MM.1S (cell line): ENCODE results near the gene DNAJB14.
A peak's percentile ranks its signal among the peaks of the same experiment; 100 is the strongest.

Experiments used
- DNase-seq: peaks from one replicate; pipeline ENCODE4 v3.0.0-alpha.2; 2015
- H2AFZ ChIP-seq: fragments of 300-600 bp; sonication (generic); 2 replicates; pipeline ENCODE4 v1.6.0; 2016; ENCODE audit warnings: antibody characterized with exemption, low read length
- H3F3A ChIP-seq: fragments of 300-600 bp; sonication (generic); 2 replicates; pipeline ENCODE4 v1.6.1; 2016; ENCODE audit warnings: mild to moderate bottlenecking, antibody characterized with exemption, low read length, moderate library complexity, mixed read lengths; ENCODE audit not compliant: insufficient read depth
- H3K27ac ChIP-seq: fragments of 300-600 bp; sonication (generic); 2 replicates; pipeline ENCODE4 v1.5.1; 2016; ENCODE audit warnings: mild to moderate bottlenecking, low read length
- H3K27me3 ChIP-seq: fragments of 300-600 bp; sonication (generic); replicated peaks from 2 replicates; pipeline ENCODE4 v1.6.0; 2016; ENCODE audit warnings: low read length; ENCODE audit not compliant: insufficient read depth
- H3K36me3 ChIP-seq: fragments of 300-600 bp; sonication (generic); replicated peaks from 2 replicates; pipeline ENCODE4 v1.6.1; 2016; ENCODE audit warnings: mild to moderate bottlenecking, low read length, mixed read lengths; ENCODE audit not compliant: insufficient read depth
- H3K4me1 ChIP-seq: fragments of 300-600 bp; sonication (generic); 2 replicates; pipeline ENCODE4 v1.6.1; 2016; ENCODE audit warnings: low read length, mixed read lengths
- H3K4me2 ChIP-seq: fragments of 300-600 bp; sonication (generic); 2 replicates; pipeline ENCODE4 v1.6.0; 2016; ENCODE audit warnings: low read depth, low read length
- H3K4me3 ChIP-seq: fragments of 300-600 bp; sonication (generic); 2 replicates; pipeline ENCODE4 v1.5.1; 2016; ENCODE audit warnings: low read length, mixed read lengths
- H3K79me2 ChIP-seq: fragments of 300-600 bp; sonication (generic); 2 replicates; pipeline ENCODE4 v1.6.1; 2016; ENCODE audit warnings: mixed run types, low read length, mixed read lengths
- H3K9ac ChIP-seq: fragments of 300-600 bp; sonication (generic); 2 replicates; pipeline ENCODE4 v1.6.1; 2016; ENCODE audit warnings: low read length, mixed read lengths
- H3K9me2 ChIP-seq: fragments of 300-600 bp; sonication (generic); replicated peaks from 2 replicates; pipeline ENCODE4 v1.6.1; 2016; ENCODE audit warnings: mild to moderate bottlenecking, low read length, mixed read lengths; ENCODE audit not compliant: insufficient read depth
- H3K9me3 ChIP-seq: fragments of 300-600 bp; sonication (generic); replicated peaks from 2 replicates; pipeline ENCODE4 v1.6.1; 2016; ENCODE audit warnings: mild to moderate bottlenecking, low read length, mixed read lengths; ENCODE audit not compliant: insufficient read depth
- H4K20me1 ChIP-seq: fragments of 300-600 bp; sonication (generic); 2 replicates; pipeline ENCODE4 v1.6.1; 2016; ENCODE audit warnings: mild to moderate bottlenecking, low read length, moderate library complexity, mixed read lengths; ENCODE audit not compliant: insufficient read depth
- EZH2 ChIP-seq: fragments of 300-600 bp; sonication (generic); optimal IDR thresholded peaks from 2 replicates; pipeline ENCODE3; 2017; ENCODE audit warnings: low read depth, mild to moderate bottlenecking, antibody characterized with exemption, low read length, mixed read lengths
- EZH2phosphoT487 ChIP-seq: fragments of 300-600 bp; sonication (generic); IDR thresholded peaks from 2 replicates; pipeline ENCODE4 v1.6.1; 2018; ENCODE audit warnings: antibody characterized with exemption, low read length
- TF ChIP-seq, protein P1 (sequence below): fragments of 300-600 bp; sonication (generic); IDR thresholded peaks from 2 replicates; pipeline ENCODE4 v1.5.1; 2016; ENCODE audit warnings: antibody characterized with exemption, low read length, mixed read lengths

Gene DNAJB14

DNA sequence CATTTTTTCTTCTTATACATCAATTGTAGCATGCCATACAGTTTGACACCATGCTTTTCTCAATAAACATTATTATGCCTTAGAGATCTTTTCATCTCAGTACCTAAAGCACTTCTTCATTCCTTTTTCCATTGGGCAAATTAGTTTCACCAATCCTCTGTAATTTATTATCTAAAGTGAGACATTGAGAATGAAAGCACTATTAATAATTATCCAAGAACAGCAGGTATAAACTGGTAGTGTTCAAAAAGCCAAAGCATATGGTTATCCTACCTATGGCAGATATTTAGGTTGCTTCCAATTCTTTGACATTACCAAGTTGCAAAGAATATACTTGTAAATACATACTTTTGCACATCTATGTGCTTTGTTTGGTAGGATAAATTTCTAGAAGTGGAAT lies 67.8 kb downstream of the DNAJB14 start:
- peak overlapping the region; percentile 61; the same call in 1 of the 2 replicates for H3K9ac ChIP-seq
- TF ChIP-seq, protein P1, sequence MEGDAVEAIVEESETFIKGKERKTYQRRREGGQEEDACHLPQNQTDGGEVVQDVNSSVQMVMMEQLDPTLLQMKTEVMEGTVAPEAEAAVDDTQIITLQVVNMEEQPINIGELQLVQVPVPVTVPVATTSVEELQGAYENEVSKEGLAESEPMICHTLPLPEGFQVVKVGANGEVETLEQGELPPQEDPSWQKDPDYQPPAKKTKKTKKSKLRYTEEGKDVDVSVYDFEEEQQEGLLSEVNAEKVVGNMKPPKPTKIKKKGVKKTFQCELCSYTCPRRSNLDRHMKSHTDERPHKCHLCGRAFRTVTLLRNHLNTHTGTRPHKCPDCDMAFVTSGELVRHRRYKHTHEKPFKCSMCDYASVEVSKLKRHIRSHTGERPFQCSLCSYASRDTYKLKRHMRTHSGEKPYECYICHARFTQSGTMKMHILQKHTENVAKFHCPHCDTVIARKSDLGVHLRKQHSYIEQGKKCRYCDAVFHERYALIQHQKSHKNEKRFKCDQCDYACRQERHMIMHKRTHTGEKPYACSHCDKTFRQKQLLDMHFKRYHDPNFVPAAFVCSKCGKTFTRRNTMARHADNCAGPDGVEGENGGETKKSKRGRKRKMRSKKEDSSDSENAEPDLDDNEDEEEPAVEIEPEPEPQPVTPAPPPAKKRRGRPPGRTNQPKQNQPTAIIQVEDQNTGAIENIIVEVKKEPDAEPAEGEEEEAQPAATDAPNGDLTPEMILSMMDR = no peak
- TF ChIP-seq EZH2 (no peak), EZH2phosphoT487 (no peak)
- H3K79me2 ChIP-seq = 0 out of 2 replicates have a peak, but pooled peaks cover 6% of the 10 kb centered on the region
- peaks cover 66% of the 10 kb centered on the region for H3K4me1 ChIP-seq
- H3F3A ChIP-seq = peaks cover 35% of the 10 kb centered on the region
- H2AFZ ChIP-seq = no peak overlapping the region
- H4K20me1 ChIP-seq = no peaks in the 10 kb centered on the region
- H3K9me2 ChIP-seq = no peaks in the 10 kb centered on the region
- DNase-seq = no peak
- H3K9me3 ChIP-seq = no peaks in the 10 kb centered on the region
- 0 out of 2 replicates have a peak, but pooled peaks cover 4% of the 10 kb centered on the region for H3K36me3 ChIP-seq
- no peak overlapping the region for H3K4me3 ChIP-seq
- H3K4me2 ChIP-seq = peak overlapping the region; percentile 55
- H3K27ac ChIP-seq = peak overlapping the region; percentile 95
- no peaks in the 10 kb centered on the region for H3K27me3 ChIP-seq

DNA sequence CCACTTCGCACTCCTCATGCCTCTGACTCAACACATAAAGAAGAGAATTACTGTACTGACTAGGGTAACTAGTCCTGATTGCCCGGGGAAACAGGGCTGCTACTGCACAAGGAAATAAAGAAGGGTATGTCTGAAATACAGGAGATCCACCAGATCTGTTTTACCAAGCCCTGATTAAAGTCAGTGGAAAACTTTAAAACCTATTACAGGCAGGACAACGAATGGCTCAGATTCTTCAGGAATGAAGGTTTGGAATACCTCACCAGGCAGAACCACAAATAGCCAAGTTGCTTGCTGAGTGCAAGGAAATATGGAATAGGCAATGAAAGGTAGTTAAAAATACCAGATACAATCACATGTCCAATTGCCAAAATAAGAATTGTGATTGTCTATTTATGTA lies 69.5 kb downstream of the DNAJB14 start:
- Histone ChIP-seq H3K27me3 (no peaks in the 10 kb centered on the region), H3K9ac (no peak overlapping the region), H3K9me3 (no peaks in the 10 kb centered on the region), H3K79me2 (no peaks in the 10 kb centered on the region), H3K27ac (peak overlapping the region; percentile 95; the same call in 1 of the 2 replicates), H3K4me3 (no peak overlapping the region), H3F3A (peaks cover 33% of the 10 kb centered on the region), H4K20me1 (no peaks in the 10 kb centered on the region), H3K4me2 (peak overlapping the region; percentile 55; the same call in 1 of the 2 replicates), H2AFZ (no peak overlapping the region), H3K9me2 (no peaks in the 10 kb centered on the region), H3K4me1 (peaks cover 61% of the 10 kb centered on the region), H3K36me3 (0 out of 2 replicates have a peak, but pooled peaks cover 4% of the 10 kb centered on the region)
- no peak for DNase-seq
- no peak for TF ChIP-seq EZH2
- no peak for TF ChIP-seq EZH2phosphoT487
- TF ChIP-seq, protein P1 = no peak

DNA sequence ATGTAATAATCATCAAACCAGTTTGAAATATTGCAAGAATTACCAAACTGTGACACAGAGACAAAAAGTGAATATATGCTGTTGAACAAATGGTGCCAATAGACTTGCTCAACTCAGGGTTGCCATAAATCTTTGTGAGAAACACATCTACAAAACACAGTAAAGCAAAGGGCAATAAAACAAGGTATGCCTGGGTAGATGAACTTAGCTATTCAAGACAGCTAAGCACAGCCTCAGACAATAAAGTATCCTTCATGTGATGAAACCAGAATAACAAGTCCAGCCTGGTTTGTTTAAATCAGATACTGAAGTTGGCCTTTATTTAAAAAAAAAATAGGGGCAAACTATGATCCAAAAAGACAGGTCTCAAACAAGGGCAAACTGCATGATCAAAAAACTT lies 71.3 kb downstream of the DNAJB14 start:
- TF ChIP-seq EZH2phosphoT487 (no peak), EZH2 (no peak)
- TF ChIP-seq, protein P1 = no peak
- Histone ChIP-seq H3K9ac (no peak overlapping the region), H3F3A (peaks cover 21% of the 10 kb centered on the region), H3K36me3 (peaks cover 3% of the 10 kb centered on the region; the same call in 1 of the 2 replicates), H3K4me1 (peaks cover 42% of the 10 kb centered on the region), H3K27me3 (no peaks in the 10 kb centered on the region), H2AFZ (no peak overlapping the region), H3K79me2 (no peaks in the 10 kb centered on the region), H3K27ac (no peak overlapping the region), H3K9me3 (no peaks in the 10 kb centered on the region), H3K4me2 (no peak overlapping the region), H3K4me3 (no peak overlapping the region), H4K20me1 (no peaks in the 10 kb centered on the region), H3K9me2 (no peaks in the 10 kb centered on the region)
- no peak for DNase-seq
